ENCODE measurements around the gene GNAQ.

The GNAQ gene

GRCh38 chr9:77816641-77817341, 214.8 kb downstream of the GNAQ start:
- no peak for TF ChIP-seq REST (IDR thresholded peaks at IDR 0.05; ENCODE audit: insufficient read depth in 1 of 2, low read depth in 2 of 2, low read length in 2 of 2)
- TF ChIP-seq SIN3A (IDR thresholded peaks at IDR 0.05; ENCODE audit: borderline replicate concordance, insufficient read depth, low read length), result no peak
- no peak for TF ChIP-seq TAF1 (IDR thresholded peaks at IDR 0.05; ENCODE audit: borderline replicate concordance, insufficient read depth, low read length)
- no peak for TF ChIP-seq POLR2AphosphoS5 (IDR thresholded peaks at IDR 0.05; ENCODE audit: low read depth, low read length)
- no peak for TF ChIP-seq FOXP2 (optimal IDR thresholded peaks at IDR 0.05; ENCODE audit: borderline replicate concordance, extremely low read depth, extremely low read length, insufficient read depth)

GRCh38 chr9:77815260-77815659, 216.4 kb downstream of the GNAQ start:
- TF ChIP-seq SIN3A (IDR thresholded peaks at IDR 0.05; ENCODE audit: borderline replicate concordance, insufficient read depth, low read length) (no peak), REST (IDR thresholded peaks at IDR 0.05; ENCODE audit: insufficient read depth in 1 of 2, low read depth in 2 of 2, low read length in 2 of 2) (no peak), TAF1 (IDR thresholded peaks at IDR 0.05; ENCODE audit: borderline replicate concordance, insufficient read depth, low read length) (no peak), POLR2AphosphoS5 (IDR thresholded peaks at IDR 0.05; ENCODE audit: low read depth, low read length) (no peak), FOXP2 (optimal IDR thresholded peaks at IDR 0.05; ENCODE audit: borderline replicate concordance, extremely low read depth, extremely low read length, insufficient read depth) (no peak)

GRCh38 chr9:77811832-77812231, 219.8 kb downstream of the GNAQ start:
- no peak for TF ChIP-seq POLR2AphosphoS5 (IDR thresholded peaks at IDR 0.05; ENCODE audit: low read depth, low read length)

DNA sequence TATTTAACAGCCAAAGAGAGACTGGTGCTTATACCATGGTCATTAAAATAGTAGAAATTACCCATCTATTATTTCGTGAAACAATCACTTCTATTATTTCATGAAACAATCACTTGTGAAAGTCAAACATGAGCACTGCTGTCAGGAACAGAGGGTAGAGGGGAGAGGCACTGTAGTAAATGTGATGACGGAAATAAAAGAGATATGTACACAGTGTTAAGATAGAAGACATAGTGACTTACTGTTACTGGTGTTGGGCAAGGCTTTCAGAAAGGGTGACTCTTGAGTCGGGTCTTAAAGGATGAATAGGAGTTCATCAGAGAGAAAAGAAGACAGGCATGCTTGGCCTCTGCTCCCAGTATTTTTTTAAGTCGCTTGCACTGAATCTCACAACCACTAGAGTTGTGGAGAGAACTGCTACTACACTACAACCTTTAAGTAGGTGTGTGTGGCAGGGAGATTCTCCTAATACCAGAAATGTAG, 220.9 kb downstream of the GNAQ start:
- no peak for TF ChIP-seq REST (IDR thresholded peaks at IDR 0.05; ENCODE audit: insufficient read depth in 1 of 2, low read depth in 2 of 2, low read length in 2 of 2)

DNA sequence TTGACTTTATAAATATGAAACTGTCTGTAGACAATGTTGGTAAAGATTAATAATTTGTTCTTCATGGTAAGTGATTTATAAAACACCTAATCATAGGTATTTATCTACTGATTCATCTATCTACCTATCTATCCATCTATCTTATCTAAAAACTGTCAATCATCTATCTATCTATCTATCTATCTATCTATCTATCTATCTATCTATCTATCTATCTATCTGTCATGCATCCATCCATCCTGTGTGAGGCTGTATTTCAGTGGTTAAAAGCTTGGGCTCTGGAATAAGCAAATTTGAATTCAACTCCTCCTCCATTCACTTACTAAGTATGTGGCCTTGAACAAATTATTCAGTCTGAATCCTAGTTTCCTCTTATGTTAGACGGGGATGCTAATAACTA, 221.6 kb downstream of the GNAQ start:
- TF ChIP-seq SIN3A (IDR thresholded peaks at IDR 0.05; ENCODE audit: borderline replicate concordance, insufficient read depth, low read length) (no peak), POLR2AphosphoS5 (IDR thresholded peaks at IDR 0.05; ENCODE audit: low read depth, low read length) (no peak), FOXP2 (optimal IDR thresholded peaks at IDR 0.05; ENCODE audit: borderline replicate concordance, extremely low read depth, extremely low read length, insufficient read depth) (no peak), REST (IDR thresholded peaks at IDR 0.05; ENCODE audit: insufficient read depth in 1 of 2, low read depth in 2 of 2, low read length in 2 of 2) (no peak), TAF1 (IDR thresholded peaks at IDR 0.05; ENCODE audit: borderline replicate concordance, insufficient read depth, low read length) (no peak)

All from PFSK-1 (cell line).